GM12873 (cell line): ENCODE data around the gene TGFBR2.

Source experiments
- TF ChIP-seq, protein P1 (sequence below): IDR thresholded peaks from 2 replicates; pipeline ENCODE4 v1.5.1; 2012; ENCODE audit warnings: low read depth, mild to moderate bottlenecking, moderate library complexity, low read length, control low read depth; ENCODE audit not compliant: insufficient read depth; ENCODE audit errors: missing control alignments

TGFBR2 gene

GRCh38 chr3:30713885-30714503 lies 107.6 kb downstream of the TGFBR2 start:
- TF ChIP-seq, protein P1, sequence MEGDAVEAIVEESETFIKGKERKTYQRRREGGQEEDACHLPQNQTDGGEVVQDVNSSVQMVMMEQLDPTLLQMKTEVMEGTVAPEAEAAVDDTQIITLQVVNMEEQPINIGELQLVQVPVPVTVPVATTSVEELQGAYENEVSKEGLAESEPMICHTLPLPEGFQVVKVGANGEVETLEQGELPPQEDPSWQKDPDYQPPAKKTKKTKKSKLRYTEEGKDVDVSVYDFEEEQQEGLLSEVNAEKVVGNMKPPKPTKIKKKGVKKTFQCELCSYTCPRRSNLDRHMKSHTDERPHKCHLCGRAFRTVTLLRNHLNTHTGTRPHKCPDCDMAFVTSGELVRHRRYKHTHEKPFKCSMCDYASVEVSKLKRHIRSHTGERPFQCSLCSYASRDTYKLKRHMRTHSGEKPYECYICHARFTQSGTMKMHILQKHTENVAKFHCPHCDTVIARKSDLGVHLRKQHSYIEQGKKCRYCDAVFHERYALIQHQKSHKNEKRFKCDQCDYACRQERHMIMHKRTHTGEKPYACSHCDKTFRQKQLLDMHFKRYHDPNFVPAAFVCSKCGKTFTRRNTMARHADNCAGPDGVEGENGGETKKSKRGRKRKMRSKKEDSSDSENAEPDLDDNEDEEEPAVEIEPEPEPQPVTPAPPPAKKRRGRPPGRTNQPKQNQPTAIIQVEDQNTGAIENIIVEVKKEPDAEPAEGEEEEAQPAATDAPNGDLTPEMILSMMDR, result no peak

DNA sequence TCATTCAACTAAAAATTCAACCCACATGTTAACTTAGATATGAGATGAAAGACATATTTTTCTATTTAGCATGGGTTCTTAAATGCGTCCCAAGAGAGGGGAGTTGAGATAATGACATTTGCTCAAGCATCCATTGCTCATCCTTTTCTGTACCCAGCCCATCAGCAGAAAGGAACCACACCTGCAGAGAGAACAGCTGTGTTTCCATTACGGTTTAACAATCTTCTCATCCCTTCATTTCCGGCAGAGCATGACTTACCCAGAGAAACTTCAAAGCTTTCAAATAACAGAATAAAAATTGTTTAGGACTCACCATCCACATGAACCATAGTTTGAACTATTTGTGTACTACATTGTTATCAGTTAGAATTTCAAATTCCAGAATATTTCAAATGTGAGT lies 113.1 kb downstream of the TGFBR2 start:
- TF ChIP-seq, protein P1, result no peak

DNA sequence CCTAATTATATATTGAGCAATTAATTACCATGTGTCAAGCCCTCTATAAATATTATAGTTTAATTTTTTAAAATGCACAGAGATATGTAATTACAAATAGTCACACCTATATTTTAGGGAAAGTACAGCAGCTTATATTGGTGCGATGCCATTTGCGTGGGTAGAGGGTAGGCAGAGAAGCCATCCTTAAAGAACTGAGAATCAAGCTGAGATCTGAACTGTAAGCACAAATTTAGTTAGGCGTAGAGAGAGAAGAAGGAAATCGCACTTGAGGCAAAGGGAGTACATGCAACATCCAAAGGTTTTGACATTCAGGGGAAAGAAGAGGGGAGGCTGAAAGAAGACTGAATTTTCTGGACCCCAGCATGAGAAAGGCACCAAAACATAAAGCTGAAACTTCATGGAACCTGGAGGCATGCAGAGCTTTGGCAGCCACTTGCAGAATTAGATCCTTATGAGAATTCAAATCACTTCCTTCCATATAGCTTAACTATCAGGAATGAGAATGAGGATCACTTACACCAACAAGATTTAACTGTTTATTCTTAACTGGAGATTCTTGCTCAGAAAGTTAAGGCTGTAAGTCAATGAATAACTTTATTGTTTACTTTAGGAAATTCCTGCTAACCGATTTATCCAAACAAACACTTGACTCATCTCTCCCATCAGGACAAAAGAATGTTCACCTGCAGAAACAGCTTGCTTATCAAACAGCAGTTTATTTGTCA lies 114.3 kb downstream of the TGFBR2 start:
- TF ChIP-seq, protein P1, result no peak

DNA sequence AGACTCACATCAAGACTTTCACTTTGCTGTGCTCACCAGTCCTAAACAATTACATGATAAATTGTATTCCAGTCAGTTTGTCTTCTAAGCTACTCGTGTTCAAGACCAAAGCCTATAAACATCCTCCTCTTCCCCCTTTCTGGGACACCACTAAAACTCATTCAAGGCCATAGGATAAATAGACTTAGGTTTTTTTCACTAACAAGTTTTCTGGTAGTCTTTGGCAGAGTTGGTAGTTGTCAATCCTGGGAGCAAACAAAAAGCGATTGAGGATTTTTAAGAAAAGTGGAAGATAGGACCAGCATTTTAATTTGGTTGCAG lies 114.9 kb downstream of the TGFBR2 start:
- TF ChIP-seq, protein P1, result no peak

GRCh38 chr3:30723211-30723610 lies 116.8 kb downstream of the TGFBR2 start:
- TF ChIP-seq, protein P1, result no peak

DNA sequence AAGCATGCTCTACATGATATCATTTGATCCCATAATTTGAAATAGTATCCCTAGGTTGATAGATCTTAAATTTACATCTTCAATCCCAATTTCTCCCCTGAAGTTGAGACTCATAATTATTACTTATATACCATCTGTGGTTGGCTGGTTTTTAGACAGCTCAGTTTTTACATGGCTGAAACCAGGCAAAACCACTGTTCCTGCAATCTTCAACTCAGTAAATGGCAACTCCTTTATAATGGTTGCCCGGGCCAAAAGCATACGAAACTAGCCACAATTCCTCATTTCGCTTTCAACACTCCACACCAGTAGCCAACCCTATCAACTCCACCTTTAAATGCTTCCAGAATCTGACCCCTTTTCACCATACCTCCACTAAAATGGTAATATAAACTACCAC lies 118.5 kb downstream of the TGFBR2 start:
- TF ChIP-seq, protein P1, result no peak

GRCh38 chr3:30728143-30728542 lies 121.7 kb downstream of the TGFBR2 start:
- TF ChIP-seq, protein P1, result no peak
